Gastroesophageal sphincter (tissue), 4 donors: ENCODE measurements around the gene BIN2. TPM values are rescaled to one million over a fixed set of nuclear protein-coding genes. Genes with fewer than 3 reads are reported as not detected.
"Not testable (repeated sequence)": the region's sequence is repeated elsewhere in the genome, so short reads cannot be mapped to it uniquely, and the experiment has no call there.

Experiments used
- ATAC-seq: fragments of 150-250 bp; one replicate; pipeline ENCODE4 v1.9.1; 2016; ENCODE audit warnings: mild to moderate bottlenecking, moderate library complexity
- H3K27ac ChIP-seq, 4 donors: fragments of 200-600 bp; sonication (generic) in 3 of 4; 1 replicate in 3 of 4; 2 replicates in 1 of 4; pipeline ENCODE4 v1.5.1; 2016 to 2019
- H3K27me3 ChIP-seq: fragments of 200-600 bp; sonication (generic); one replicate; pipeline ENCODE4 v1.5.1; 2019
- H3K36me3 ChIP-seq, 2 donors: fragments of 200-600 bp; sonication (generic); one replicate each; pipeline ENCODE4 v1.5.1; 2019; ENCODE audit warnings: control low read depth in 1 of 2
- H3K4me1 ChIP-seq, 3 donors: fragments of 200-600 bp; sonication (generic); 1 replicate in 2 of 3; 2 replicates in 1 of 3; pipeline ENCODE4 v1.5.1; 2016 to 2019; ENCODE audit warnings: control low read depth in 2 of 3
- H3K4me3 ChIP-seq, 2 donors: fragments of 200-600 bp; sonication (generic); one replicate each; pipeline ENCODE4 v1.5.1; 2019; ENCODE audit warnings: mild to moderate bottlenecking in 1 of 2, moderate library complexity in 1 of 2
- H3K9me3 ChIP-seq, 3 donors: fragments of 200-600 bp; sonication (generic); one replicate each; pipeline ENCODE4 v1.5.1; 2017 to 2019; ENCODE audit warnings: control low read depth in 2 of 3
- EP300 ChIP-seq: sonication (generic); formaldehyde crosslinking; IDR thresholded peaks from one replicate; pipeline ENCODE4 v1.6.1; 2017; ENCODE audit warnings: antibody characterized with exemption, mild to moderate bottlenecking
- POLR2A ChIP-seq, 2 donors: fragments of 450-650 bp; IDR thresholded peaks; one replicate each; pipeline ENCODE4 v1.6.1; 2017; ENCODE audit warnings: antibody characterized with exemption in 2 of 2, mild to moderate bottlenecking in 2 of 2, moderate library complexity in 1 of 2
- POLR2AphosphoS5 ChIP-seq: sonication (generic); formaldehyde crosslinking; IDR thresholded peaks from one replicate; pipeline ENCODE4 v1.6.1; 2017; ENCODE audit warnings: antibody characterized with exemption
- WGBS, 2 donors: methylation state at CpG; one replicate each; pipeline ENCODE4 v1.1.5; 2018; ENCODE audit warnings: low coverage in 1 of 2; 5-methylcytosine and 5-hydroxymethylcytosine counted together
- total RNA-seq, 4 donors: library from RNA; depleted of rRNA; stranded (reverse); fragments of >200 nt; gene quantifications; one replicate each; pipeline ENCODE4 v1.1.0, GENCODE V29; 2016
- TF ChIP-seq, protein P1 (sequence below), 4 experiments: fragments of 200-600 bp in 2 of 4; fragments of 450-650 bp in 2 of 4; sonication (generic) in 1 of 4; IDR thresholded peaks; one replicate each; pipeline ENCODE4 v1.5.1; 2017 to 2019; ENCODE audit warnings: antibody characterized with exemption in 4 of 4, mild to moderate bottlenecking in 2 of 4, moderate library complexity in 2 of 4

The BIN2 gene
- total RNA-seq, 4 donors from 2014 or later: 0.62 to 5.4 (median 2.0) TPM

DNA sequence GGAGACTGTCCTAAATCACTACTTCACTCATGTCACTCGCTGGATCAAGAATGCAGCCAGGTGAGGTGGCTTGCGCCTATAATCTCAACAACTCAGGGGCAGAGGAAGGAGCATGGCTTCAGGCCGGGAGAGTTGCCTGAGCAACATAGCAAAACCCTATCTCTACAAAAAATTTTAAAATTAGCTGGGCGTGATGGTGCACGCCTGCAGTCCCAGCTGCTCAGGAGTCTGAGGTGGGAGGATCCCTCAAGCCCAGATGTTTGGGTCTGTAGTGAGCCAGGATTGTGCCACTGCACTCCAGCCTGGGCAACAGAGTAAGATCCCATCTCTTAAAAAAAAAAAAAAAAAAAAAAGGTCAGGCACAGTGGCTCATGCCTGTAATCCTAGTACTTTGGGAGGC is 59.7 kb downstream of the BIN2 start:
- Histone ChIP-seq H3K9me3 (no peaks in the 10 kb centered on the region), H3K27ac (no peak overlapping the region), H3K4me3 (no peak overlapping the region), H3K36me3 (no peaks in the 10 kb centered on the region), H3K4me1 (peaks cover 0 to 2% (median 0%) of the 10 kb centered on the region in 3 donors), H3K27me3 (peaks cover 9% of the 10 kb centered on the region)
- no peak for ATAC-seq
- TF ChIP-seq EP300: no peak
- no peak for TF ChIP-seq POLR2A (IDR thresholded peaks at IDR 0.05)
- TF ChIP-seq, protein P1, sequence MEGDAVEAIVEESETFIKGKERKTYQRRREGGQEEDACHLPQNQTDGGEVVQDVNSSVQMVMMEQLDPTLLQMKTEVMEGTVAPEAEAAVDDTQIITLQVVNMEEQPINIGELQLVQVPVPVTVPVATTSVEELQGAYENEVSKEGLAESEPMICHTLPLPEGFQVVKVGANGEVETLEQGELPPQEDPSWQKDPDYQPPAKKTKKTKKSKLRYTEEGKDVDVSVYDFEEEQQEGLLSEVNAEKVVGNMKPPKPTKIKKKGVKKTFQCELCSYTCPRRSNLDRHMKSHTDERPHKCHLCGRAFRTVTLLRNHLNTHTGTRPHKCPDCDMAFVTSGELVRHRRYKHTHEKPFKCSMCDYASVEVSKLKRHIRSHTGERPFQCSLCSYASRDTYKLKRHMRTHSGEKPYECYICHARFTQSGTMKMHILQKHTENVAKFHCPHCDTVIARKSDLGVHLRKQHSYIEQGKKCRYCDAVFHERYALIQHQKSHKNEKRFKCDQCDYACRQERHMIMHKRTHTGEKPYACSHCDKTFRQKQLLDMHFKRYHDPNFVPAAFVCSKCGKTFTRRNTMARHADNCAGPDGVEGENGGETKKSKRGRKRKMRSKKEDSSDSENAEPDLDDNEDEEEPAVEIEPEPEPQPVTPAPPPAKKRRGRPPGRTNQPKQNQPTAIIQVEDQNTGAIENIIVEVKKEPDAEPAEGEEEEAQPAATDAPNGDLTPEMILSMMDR (IDR thresholded peaks at IDR 0.05): no peak
- TF ChIP-seq POLR2AphosphoS5: no peak
- WGBS, 2 donors: 93% methylated on average over 4 of the region's 5 CpGs; no CpG with 5 or more reads in 1 of the 2 donors

DNA sequence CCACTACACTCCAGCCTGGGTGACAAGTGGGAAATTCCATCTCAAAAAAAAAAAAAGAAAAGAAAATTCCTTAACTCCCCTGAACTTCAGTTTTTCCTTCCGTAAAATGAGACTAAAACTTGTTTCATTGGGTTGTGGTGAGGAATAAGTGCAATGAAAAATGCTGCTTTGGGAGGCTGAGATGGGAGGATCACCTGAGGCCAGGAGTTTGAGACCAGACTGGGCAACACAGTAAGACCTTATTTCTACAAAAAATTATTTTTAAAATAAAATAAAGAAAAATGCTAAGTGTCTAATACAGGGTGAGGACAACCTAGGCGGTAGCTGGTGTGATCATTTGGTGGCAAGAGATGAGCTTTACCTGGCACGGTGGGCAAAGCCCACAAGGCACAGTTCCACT is 60.6 kb downstream of the BIN2 start:
- TF ChIP-seq, protein P1 (IDR thresholded peaks at IDR 0.05): no peak
- TF ChIP-seq POLR2A (IDR thresholded peaks at IDR 0.05) (no peak), EP300 (no peak), POLR2AphosphoS5 (no peak)
- 94 to 95% methylated on average over 2 to 3 of the region's 3 CpGs for WGBS, 2 donors
- no peak overlapping the region for H3K4me3 ChIP-seq
- H3K27me3 ChIP-seq: peaks cover 5% of the 10 kb centered on the region
- no peak for ATAC-seq
- H3K36me3 ChIP-seq: no peaks in the 10 kb centered on the region
- no peaks in the 10 kb centered on the region for H3K4me1 ChIP-seq
- H3K27ac ChIP-seq: no peak overlapping the region
- no peaks in the 10 kb centered on the region for H3K9me3 ChIP-seq

DNA sequence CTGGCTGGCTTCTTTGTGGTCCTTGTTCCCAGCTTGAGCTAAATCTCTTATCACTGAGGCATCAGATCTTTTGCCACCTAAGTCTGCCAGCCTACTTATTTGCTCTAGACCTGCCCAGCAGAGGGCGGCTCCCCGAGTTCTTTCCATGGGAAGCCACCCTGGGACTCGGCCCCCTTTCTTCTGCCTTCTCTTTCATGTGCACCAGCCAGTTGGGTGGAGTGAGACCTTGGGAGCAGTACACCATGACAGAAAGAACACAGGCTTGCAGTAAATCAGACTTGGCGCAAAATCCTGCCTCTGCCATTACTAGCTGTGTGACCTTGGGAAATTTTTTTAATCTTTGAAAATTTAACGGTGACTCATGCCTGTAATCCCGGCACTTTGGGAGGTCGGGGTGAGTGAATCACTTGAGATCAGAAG is 61.2 kb downstream of the BIN2 start:
- H3K27me3 ChIP-seq: peaks cover 5% of the 10 kb centered on the region
- no peaks in the 10 kb centered on the region for H3K36me3 ChIP-seq
- no peak overlapping the region for H3K4me3 ChIP-seq
- WGBS, 2 donors: 49 to 63% methylated on average over 3 to 6 of the region's 7 CpGs
- TF ChIP-seq, protein P1 (IDR thresholded peaks at IDR 0.05): peak in 1 of 4 experiments; percentile 21
- TF ChIP-seq POLR2A (IDR thresholded peaks at IDR 0.05) (no peak), POLR2AphosphoS5 (no peak), EP300 (no peak)
- H3K27ac ChIP-seq: no peak overlapping the region
- no peaks in the 10 kb centered on the region for H3K4me1 ChIP-seq
- ATAC-seq: no peak
- H3K9me3 ChIP-seq: no peaks in the 10 kb centered on the region

DNA sequence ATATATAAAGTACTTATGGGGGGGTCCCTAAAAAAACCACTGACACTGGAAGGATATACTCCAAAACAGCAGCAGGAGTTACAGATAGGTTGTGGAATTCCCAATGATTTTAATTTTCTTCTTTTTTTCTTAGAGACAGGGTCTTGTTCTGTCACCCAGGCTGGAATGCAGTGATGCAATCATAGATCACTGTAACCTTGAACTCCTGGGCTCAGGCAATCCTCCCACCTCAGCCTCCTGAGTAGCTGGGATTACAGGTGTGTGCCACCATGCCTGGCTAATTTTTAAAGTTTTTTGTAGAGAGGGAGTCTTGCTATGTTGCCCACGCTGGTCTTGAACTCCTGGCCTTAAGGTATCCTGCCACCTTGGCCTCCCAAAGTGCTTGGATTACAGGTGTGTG is 64.4 kb downstream of the BIN2 start:
- not testable (repeated sequence) for H3K27ac ChIP-seq, H3K27me3 ChIP-seq, H3K36me3 ChIP-seq, ATAC-seq, H3K4me1 ChIP-seq, H3K9me3 ChIP-seq, H3K4me3 ChIP-seq
- 89 to 100% methylated on average over 1 of the region's 1 CpG for WGBS, 2 donors

DNA sequence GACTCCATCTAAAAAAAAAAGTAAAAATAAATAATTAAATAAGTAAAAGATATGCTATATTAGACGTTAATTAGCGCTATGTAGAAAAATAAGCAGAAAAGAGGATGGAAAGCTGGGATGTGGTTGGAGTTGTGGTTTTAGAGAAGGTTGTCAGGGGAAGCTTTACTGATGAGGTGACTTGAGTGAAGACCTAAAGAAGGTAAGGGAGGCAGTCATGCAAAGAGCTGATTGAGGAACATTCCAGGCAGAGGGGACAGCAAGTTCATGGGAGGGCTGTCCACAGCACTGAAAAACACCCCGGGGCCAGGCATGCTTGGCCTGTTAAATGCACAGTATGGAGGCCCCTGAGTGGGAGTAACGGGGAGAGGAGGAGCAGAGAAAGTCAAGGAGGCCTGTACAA is 69.4 kb downstream of the BIN2 start:
- Histone ChIP-seq H3K27me3 (no peaks in the 10 kb centered on the region), H3K27ac (no peak overlapping the region), H3K4me1 (no peaks in the 10 kb centered on the region), H3K36me3 (no peaks in the 10 kb centered on the region), H3K4me3 (no peak overlapping the region), H3K9me3 (no peaks in the 10 kb centered on the region)
- TF ChIP-seq EP300 (no peak), POLR2AphosphoS5 (no peak), POLR2A (IDR thresholded peaks at IDR 0.05) (no peak)
- ATAC-seq: no peak
- whole genome bisulfite sequencing, 2 donors: 84 to 86% methylated on average over 4 of the region's 4 CpGs

DNA sequence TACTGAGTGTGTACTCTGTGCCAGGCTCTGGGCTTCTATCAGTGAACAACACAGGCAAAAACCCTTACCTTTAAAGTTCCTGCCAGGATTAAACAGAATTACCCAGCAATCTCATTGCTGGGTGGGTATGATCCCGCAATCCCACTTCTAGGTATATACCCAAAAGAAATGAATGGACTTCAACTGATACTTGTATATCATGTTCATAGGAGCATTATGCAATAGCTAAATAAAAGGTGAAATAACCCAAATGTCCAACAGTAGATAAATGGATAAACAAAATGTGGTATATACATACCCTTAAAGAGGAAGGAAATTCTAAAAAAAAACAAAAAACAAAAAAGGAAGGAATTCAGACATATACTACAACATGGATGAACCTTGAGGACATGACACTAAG is 70.7 kb downstream of the BIN2 start:
- H3K9me3 ChIP-seq: no peaks in the 10 kb centered on the region
- H3K36me3 ChIP-seq: no peaks in the 10 kb centered on the region
- TF ChIP-seq, protein P1 (IDR thresholded peaks at IDR 0.05): no peak
- TF ChIP-seq POLR2A (IDR thresholded peaks at IDR 0.05) (no peak), EP300 (no peak), POLR2AphosphoS5 (no peak)
- H3K27ac ChIP-seq: no peak overlapping the region
- no peaks in the 10 kb centered on the region for H3K27me3 ChIP-seq
- H3K4me1 ChIP-seq: no peaks in the 10 kb centered on the region
- WGBS, 2 donors: 100% methylated on average over 1 of the region's 1 CpG
- H3K4me3 ChIP-seq: no peak overlapping the region
- no peak for ATAC-seq
